Peyer's patch (tissue), 4 donors: Measurements from ENCODE around the gene VMO1. TPM values are rescaled to one million over a fixed set of nuclear protein-coding genes. Genes with fewer than 3 reads are reported as not detected.

ENCODE experiments used
- DNase-seq, 3 donors: peaks; one replicate each; pipeline ENCODE4 v3.0.0-alpha.2; 2017 to 2019
- H3K27ac ChIP-seq, 4 donors: fragments of 200-600 bp; sonication (generic); one replicate each; pipeline ENCODE4 v1.5.1; 2016 to 2019
- H3K27me3 ChIP-seq, 2 donors: fragments of 200-600 bp; sonication (generic); one replicate each; pipeline ENCODE4 v1.5.1; 2019
- H3K36me3 ChIP-seq, 3 donors: fragments of 200-600 bp; sonication (generic); one replicate each; pipeline ENCODE4 v1.5.1; 2016 to 2019
- H3K4me1 ChIP-seq, 4 donors: fragments of 200-600 bp; sonication (generic); one replicate each; pipeline ENCODE4 v1.5.1; 2016 to 2019
- H3K4me3 ChIP-seq, 4 donors: fragments of 200-600 bp; sonication (generic); 1 replicate in 3 of 4; 2 replicates in 1 of 4; pipeline ENCODE4 v1.5.1; 2016 to 2019; ENCODE audit warnings: mild to moderate bottlenecking in 1 of 4
- H3K9me3 ChIP-seq, 4 donors: fragments of 200-600 bp; sonication (generic); one replicate each; pipeline ENCODE4 v1.5.1; 2016 to 2019; ENCODE audit warnings: mild to moderate bottlenecking in 1 of 4
- CTCF ChIP-seq, 6 experiments: fragments of 450-650 bp in 4 of 6; fragments of 200-600 bp in 2 of 6; sonication (generic) in 1 of 6; IDR thresholded peaks; one replicate each; pipeline ENCODE4 v1.5.1; 2017 to 2019; ENCODE audit warnings: antibody characterized with exemption in 6 of 6, mild to moderate bottlenecking in 3 of 6, moderate library complexity in 1 of 6
- POLR2A ChIP-seq, 2 donors: fragments of 450-650 bp; IDR thresholded peaks; one replicate each; pipeline ENCODE4 v1.5.1; 2017; ENCODE audit warnings: antibody characterized with exemption in 2 of 2, mild to moderate bottlenecking in 2 of 2, moderate library complexity in 2 of 2
- total RNA-seq, 4 donors: library from RNA; depleted of rRNA; stranded (reverse); fragments of >200 nt; gene quantifications; one replicate each; pipeline ENCODE4 v1.1.0, GENCODE V29; 2016

The VMO1 gene
- total RNA-seq, 4 donors from 2014 or later = 3.8 TPM; not detected in 3

- peaks cover 0 to 18% (median 4%) of the 10 kb centered on the region in 4 donors for H3K4me1 ChIP-seq
- H3K9me3 ChIP-seq = no peaks in the 10 kb centered on the region
- H3K27me3 ChIP-seq = no peaks in the 10 kb centered on the region
- H3K4me3 ChIP-seq = peak overlapping the region; percentile 68 to 95 (median 82)
- peak overlapping the region in 3 of 4 donors; percentile 75 to 86 (median 82) for H3K27ac ChIP-seq
- no peaks in the 10 kb centered on the region for H3K36me3 ChIP-seq
- no peak for TF ChIP-seq POLR2A (IDR thresholded peaks at IDR 0.05)
- no peak for TF ChIP-seq CTCF (IDR thresholded peaks at IDR 0.05)
- peak in 1 of 3 donors; percentile 51 for DNase-seq
These were observed 21.6 kb upstream of the VMO1 start for GRCh38 chr17:4807605-4808377.

- Histone ChIP-seq H3K4me1 (peaks cover 0 to 18% (median 4%) of the 10 kb centered on the region in 4 donors), H3K27me3 (no peaks in the 10 kb centered on the region), H3K27ac (peak within 1 kb of the TSS; percentile 60 to 86 (median 78)), H3K9me3 (no peaks in the 10 kb centered on the region), H3K4me3 (peak within 1 kb of the TSS; percentile 68 to 95 (median 82)), H3K36me3 (no peaks in the 10 kb centered on the region)
- DNase-seq = peak; percentile 86 to 95 (median 93)
- peak; percentile 5 to 44 for TF ChIP-seq POLR2A (IDR thresholded peaks at IDR 0.05)
- peak in 2 of 6 experiments; percentile 17 to 24 for TF ChIP-seq CTCF (IDR thresholded peaks at IDR 0.05)
These were observed 20.8 kb upstream of the VMO1 start, which contains the start of gene PLD2 for GRCh38 chr17:4806777-4807604. TSS of gene PLD2 (plus strand) at chr17:4807152. CDS start at chr17:4807773, 621 bp downstream.

- no peaks in the 10 kb centered on the region for H3K27me3 ChIP-seq
- H3K27ac ChIP-seq = peak overlapping the region in 3 of 4 donors; percentile 75 to 86 (median 82)
- peak overlapping the region; percentile 68 to 95 (median 82) for H3K4me3 ChIP-seq
- no peaks in the 10 kb centered on the region for H3K36me3 ChIP-seq
- TF ChIP-seq POLR2A (IDR thresholded peaks at IDR 0.05) = no peak
- TF ChIP-seq CTCF (IDR thresholded peaks at IDR 0.05) = no peak
- H3K9me3 ChIP-seq = no peaks in the 10 kb centered on the region
- no peak for DNase-seq
- peaks cover 0 to 18% (median 4%) of the 10 kb centered on the region in 4 donors for H3K4me1 ChIP-seq
These were observed 20.3 kb upstream of the VMO1 start for GRCh38 chr17:4806456-4806776.

GRCh38 chr17:4802228-4802627, 16.1 kb upstream of the VMO1 start, which contains the start of gene C17orf114:
TSS of gene C17orf114 (minus strand) at chr17:4802328.
- no peak within 1 kb of the TSS for H3K4me3 ChIP-seq
- H3K9me3 ChIP-seq = no peaks in the 10 kb centered on the region
- peaks cover 0 to 17% (median 0%) of the 10 kb centered on the region in 3 donors for H3K36me3 ChIP-seq
- TF ChIP-seq POLR2A (IDR thresholded peaks at IDR 0.05) = no peak
- no peak for TF ChIP-seq CTCF (IDR thresholded peaks at IDR 0.05)
- H3K27me3 ChIP-seq = no peaks in the 10 kb centered on the region
- H3K27ac ChIP-seq = no peak within 1 kb of the TSS
- H3K4me1 ChIP-seq = peaks cover 0 to 7% (median under 1%) of the 10 kb centered on the region in 4 donors
- no peak for DNase-seq

- Histone ChIP-seq H3K4me3 (no peak overlapping the region), H3K27ac (no peak overlapping the region), H3K9me3 (no peaks in the 10 kb centered on the region), H3K36me3 (peaks cover 0 to 17% (median 0%) of the 10 kb centered on the region in 3 donors), H3K4me1 (peaks cover 0 to 11% (median 3%) of the 10 kb centered on the region in 4 donors), H3K27me3 (no peaks in the 10 kb centered on the region)
- DNase-seq = no peak
- TF ChIP-seq POLR2A (IDR thresholded peaks at IDR 0.05) (no peak), CTCF (IDR thresholded peaks at IDR 0.05) (no peak)
These were observed 14.5 kb upstream of the VMO1 start for GRCh38 chr17:4800462-4801196.
